ENCODE measurements around the gene ZNF672. TPM values are rescaled to one million over a fixed set of nuclear protein-coding genes. Genes with fewer than 3 reads are reported as not detected.
A peak's percentile ranks its signal among the peaks of the same experiment; 100 is the strongest.

Gene ZNF672
- total and polyA plus RNA-seq, 2 of the 13 experiments (the other 11 are each of a cell fraction or from before 2014, with no cell fraction given), result 17.2 to 22.9 TPM

DNA sequence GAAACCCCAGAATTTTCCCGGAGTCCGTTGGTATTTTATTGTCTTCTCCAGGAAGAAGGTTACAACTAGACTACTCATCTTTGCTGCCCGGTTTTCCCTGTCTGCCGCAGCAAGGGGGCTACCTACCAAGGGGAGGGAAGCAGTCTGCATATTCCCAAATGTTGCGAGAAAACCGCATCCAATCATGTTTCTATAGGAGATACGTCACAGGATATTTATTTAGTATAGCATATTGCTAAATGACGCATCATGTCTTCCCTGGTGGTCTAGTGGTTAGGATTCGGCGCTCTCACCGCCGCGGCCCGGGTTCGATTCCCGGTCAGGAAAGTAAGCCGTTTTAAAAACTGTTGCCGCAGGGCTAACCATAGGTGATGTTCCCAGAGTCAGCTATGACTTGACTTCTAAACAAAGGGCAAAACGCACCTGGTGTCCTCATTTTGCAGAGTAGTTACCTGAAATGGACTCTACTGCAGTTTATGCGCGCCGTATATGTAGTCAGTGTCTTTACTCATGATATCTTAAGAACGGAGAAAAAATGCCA lies 36.0 kb downstream of the ZNF672 start (continued):
- TF ChIP-seq, protein P1, sequence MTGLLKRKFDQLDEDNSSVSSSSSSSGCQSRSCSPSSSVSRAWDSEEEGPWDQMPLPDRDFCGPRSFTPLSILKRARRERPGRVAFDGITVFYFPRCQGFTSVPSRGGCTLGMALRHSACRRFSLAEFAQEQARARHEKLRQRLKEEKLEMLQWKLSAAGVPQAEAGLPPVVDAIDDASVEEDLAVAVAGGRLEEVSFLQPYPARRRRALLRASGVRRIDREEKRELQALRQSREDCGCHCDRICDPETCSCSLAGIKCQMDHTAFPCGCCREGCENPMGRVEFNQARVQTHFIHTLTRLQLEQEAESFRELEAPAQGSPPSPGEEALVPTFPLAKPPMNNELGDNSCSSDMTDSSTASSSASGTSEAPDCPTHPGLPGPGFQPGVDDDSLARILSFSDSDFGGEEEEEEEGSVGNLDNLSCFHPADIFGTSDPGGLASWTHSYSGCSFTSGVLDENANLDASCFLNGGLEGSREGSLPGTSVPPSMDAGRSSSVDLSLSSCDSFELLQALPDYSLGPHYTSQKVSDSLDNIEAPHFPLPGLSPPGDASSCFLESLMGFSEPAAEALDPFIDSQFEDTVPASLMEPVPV (CRISPR knock-in tag; IDR thresholded peaks at IDR 0.05), result no peak
- TF ChIP-seq RXRB (CRISPR knock-in tag; IDR thresholded peaks at IDR 0.05; ENCODE audit: borderline replicate concordance), result peak; percentile 14; the same call in 1 of the 2 replicates
- TF ChIP-seq, protein P2, sequence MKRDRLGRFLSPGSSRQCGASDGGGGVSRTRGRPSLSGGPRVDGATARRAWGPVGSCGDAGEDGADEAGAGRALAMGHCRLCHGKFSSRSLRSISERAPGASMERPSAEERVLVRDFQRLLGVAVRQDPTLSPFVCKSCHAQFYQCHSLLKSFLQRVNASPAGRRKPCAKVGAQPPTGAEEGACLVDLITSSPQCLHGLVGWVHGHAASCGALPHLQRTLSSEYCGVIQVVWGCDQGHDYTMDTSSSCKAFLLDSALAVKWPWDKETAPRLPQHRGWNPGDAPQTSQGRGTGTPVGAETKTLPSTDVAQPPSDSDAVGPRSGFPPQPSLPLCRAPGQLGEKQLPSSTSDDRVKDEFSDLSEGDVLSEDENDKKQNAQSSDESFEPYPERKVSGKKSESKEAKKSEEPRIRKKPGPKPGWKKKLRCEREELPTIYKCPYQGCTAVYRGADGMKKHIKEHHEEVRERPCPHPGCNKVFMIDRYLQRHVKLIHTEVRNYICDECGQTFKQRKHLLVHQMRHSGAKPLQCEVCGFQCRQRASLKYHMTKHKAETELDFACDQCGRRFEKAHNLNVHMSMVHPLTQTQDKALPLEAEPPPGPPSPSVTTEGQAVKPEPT (CRISPR knock-in tag; IDR thresholded peaks at IDR 0.05; ENCODE audit: low read depth), result no peak
- TF ChIP-seq, protein P3, sequence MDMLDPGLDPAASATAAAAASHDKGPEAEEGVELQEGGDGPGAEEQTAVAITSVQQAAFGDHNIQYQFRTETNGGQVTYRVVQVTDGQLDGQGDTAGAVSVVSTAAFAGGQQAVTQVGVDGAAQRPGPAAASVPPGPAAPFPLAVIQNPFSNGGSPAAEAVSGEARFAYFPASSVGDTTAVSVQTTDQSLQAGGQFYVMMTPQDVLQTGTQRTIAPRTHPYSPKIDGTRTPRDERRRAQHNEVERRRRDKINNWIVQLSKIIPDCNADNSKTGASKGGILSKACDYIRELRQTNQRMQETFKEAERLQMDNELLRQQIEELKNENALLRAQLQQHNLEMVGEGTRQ (IDR thresholded peaks at IDR 0.05; ENCODE audit: low read depth, low read length), result no peak
- TF ChIP-seq, protein P3 (CRISPR knock-in tag; IDR thresholded peaks at IDR 0.05; ENCODE audit: borderline replicate concordance), result 0 out of 2 replicates have a peak, but pooled peaks have one; percentile 8
- TF ChIP-seq ZNF644 (CRISPR knock-in tag; IDR thresholded peaks at IDR 0.05; ENCODE audit: low read depth), result no peak
- no peak for TF ChIP-seq ARHGAP35 (CRISPR knock-in tag; IDR thresholded peaks at IDR 0.05; ENCODE audit: borderline replicate concordance)
- no peak for TF ChIP-seq ZNF761 (CRISPR knock-in tag; conservative IDR thresholded peaks at IDR 0.05)
- no peak for TF ChIP-seq NFE2L1 (CRISPR knock-in tag; IDR thresholded peaks at IDR 0.05; ENCODE audit: borderline replicate concordance)
- TF ChIP-seq ZNF136 (CRISPR knock-in tag; IDR thresholded peaks at IDR 0.05; ENCODE audit: low read depth), result no peak
- TF ChIP-seq, protein P4, sequence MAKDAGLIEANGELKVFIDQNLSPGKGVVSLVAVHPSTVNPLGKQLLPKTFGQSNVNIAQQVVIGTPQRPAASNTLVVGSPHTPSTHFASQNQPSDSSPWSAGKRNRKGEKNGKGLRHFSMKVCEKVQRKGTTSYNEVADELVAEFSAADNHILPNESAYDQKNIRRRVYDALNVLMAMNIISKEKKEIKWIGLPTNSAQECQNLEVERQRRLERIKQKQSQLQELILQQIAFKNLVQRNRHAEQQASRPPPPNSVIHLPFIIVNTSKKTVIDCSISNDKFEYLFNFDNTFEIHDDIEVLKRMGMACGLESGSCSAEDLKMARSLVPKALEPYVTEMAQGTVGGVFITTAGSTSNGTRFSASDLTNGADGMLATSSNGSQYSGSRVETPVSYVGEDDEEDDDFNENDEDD (CRISPR knock-in tag; IDR thresholded peaks at IDR 0.05; ENCODE audit: borderline replicate concordance), result no peak
- no peak for TF ChIP-seq IRX3 (CRISPR knock-in tag; IDR thresholded peaks at IDR 0.05; ENCODE audit: borderline replicate concordance, low read depth)
- TF ChIP-seq GATA4 (IDR thresholded peaks at IDR 0.05; ENCODE audit: borderline replicate concordance, low read depth), result no peak
- TF ChIP-seq SCMH1 (CRISPR knock-in tag; IDR thresholded peaks at IDR 0.05; ENCODE audit: borderline replicate concordance), result no peak
- TF ChIP-seq, protein P5, sequence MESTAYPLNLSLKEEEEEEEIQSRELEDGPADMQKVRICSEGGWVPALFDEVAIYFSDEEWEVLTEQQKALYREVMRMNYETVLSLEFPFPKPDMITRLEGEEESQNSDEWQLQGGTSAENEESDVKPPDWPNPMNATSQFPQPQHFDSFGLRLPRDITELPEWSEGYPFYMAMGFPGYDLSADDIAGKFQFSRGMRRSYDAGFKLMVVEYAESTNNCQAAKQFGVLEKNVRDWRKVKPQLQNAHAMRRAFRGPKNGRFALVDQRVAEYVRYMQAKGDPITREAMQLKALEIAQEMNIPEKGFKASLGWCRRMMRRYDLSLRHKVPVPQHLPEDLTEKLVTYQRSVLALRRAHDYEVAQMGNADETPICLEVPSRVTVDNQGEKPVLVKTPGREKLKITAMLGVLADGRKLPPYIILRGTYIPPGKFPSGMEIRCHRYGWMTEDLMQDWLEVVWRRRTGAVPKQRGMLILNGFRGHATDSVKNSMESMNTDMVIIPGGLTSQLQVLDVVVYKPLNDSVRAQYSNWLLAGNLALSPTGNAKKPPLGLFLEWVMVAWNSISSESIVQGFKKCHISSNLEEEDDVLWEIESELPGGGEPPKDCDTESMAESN (CRISPR knock-in tag; conservative IDR thresholded peaks at IDR 0.05), result no peak; the same call in 1 of the 2 replicates
- no peak; the same call in 1 of the 2 replicates for TF ChIP-seq ZSCAN30 (CRISPR knock-in tag; IDR thresholded peaks at IDR 0.05)
- TF ChIP-seq TEAD3 (CRISPR knock-in tag; optimal IDR thresholded peaks at IDR 0.05; ENCODE audit: borderline replicate concordance), result peak; percentile 14
- no peak for TF ChIP-seq GTF3A (CRISPR knock-in tag; conservative IDR thresholded peaks at IDR 0.05)
- TF ChIP-seq ZNF124 (CRISPR knock-in tag; IDR thresholded peaks at IDR 0.05), result peak; percentile 56; the same call in 1 of the 2 replicates
- TF ChIP-seq ZNF572 (CRISPR knock-in tag; IDR thresholded peaks at IDR 0.05), result no peak
- no peak for TF ChIP-seq RXRA (CRISPR knock-in tag; IDR thresholded peaks at IDR 0.05)

Data from HepG2 (cell line).